Adrenal gland (tissue), 5 donors: ENCODE data around the gene DTX1.

Experiments
- POLR2A ChIP-seq, 2 donors: fragments of 450-650 bp; IDR thresholded peaks; one replicate each; pipeline ENCODE4 v1.6.1; 2017; ENCODE audit warnings: antibody characterized with exemption in 2 of 2, mild to moderate bottlenecking in 2 of 2, moderate library complexity in 1 of 2
- TF ChIP-seq, protein P1 (sequence below), 6 experiments: fragments of 450-650 bp in 4 of 6; fragments of 200-600 bp in 2 of 6; sonication (generic) in 1 of 6; IDR thresholded peaks; 1 replicate in 5 of 6; 2 replicates in 1 of 6; pipeline versions ENCODE4 v1.5.1 to v1.8.0; 2016 to 2021; ENCODE audit warnings: antibody characterized with exemption in 6 of 6, mild to moderate bottlenecking in 2 of 6, moderate library complexity in 1 of 6
- donor health status: DM: no; HTN: no; CAD: no.

- TF ChIP-seq, protein P1, sequence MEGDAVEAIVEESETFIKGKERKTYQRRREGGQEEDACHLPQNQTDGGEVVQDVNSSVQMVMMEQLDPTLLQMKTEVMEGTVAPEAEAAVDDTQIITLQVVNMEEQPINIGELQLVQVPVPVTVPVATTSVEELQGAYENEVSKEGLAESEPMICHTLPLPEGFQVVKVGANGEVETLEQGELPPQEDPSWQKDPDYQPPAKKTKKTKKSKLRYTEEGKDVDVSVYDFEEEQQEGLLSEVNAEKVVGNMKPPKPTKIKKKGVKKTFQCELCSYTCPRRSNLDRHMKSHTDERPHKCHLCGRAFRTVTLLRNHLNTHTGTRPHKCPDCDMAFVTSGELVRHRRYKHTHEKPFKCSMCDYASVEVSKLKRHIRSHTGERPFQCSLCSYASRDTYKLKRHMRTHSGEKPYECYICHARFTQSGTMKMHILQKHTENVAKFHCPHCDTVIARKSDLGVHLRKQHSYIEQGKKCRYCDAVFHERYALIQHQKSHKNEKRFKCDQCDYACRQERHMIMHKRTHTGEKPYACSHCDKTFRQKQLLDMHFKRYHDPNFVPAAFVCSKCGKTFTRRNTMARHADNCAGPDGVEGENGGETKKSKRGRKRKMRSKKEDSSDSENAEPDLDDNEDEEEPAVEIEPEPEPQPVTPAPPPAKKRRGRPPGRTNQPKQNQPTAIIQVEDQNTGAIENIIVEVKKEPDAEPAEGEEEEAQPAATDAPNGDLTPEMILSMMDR (IDR thresholded peaks at IDR 0.05) = no peak
- TF ChIP-seq POLR2A (IDR thresholded peaks at IDR 0.05) = no peak
Observed at GRCh38 chr12:113106361-113106760, 49.8 kb downstream of the DTX1 start.
